ENCODE data around the gene OGDH.

Gene OGDH

DNA sequence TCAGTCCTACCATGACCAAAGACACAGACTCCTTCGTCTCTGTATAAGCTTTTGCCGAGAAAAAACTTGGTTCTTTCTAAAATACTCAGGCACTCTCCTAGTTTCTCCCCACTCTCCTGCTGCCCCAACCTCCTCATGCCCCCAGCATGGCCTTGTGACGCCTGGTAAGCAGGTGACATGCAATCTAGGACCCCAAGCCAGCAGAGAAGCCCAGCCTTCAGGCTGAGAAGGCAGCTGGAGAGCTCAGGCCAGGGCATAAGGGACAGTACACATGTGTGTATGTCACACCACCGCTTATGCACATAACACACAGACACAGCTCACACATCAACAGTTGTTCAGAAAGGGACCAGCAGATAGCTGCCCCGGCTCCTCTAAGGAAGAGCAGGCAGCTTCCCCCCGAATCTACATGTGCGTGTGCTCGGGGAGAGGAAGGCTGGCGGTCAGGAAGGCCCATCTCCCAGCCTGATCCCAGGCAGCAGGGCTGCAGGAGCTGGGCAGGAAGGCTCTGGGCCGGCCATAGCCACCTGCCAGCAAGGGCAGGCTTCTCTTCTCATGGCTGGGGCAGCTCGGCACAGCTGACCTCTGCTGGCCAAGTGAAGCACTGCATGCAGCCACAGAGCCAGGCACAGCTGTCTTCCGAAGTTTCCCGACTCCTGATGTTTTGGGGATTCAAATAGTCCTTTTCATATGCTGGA lies 41.2 kb upstream of the OGDH start:
- H3K27ac ChIP-seq (ENCODE audit: extremely low read depth, low read depth, low read length): no peak overlapping the region
- peaks cover 11 to 67% of the 10 kb centered on the region in 2 experiments; a peak in 2 of 3 replicates for H3K36me3 ChIP-seq (ENCODE audit: control insufficient read depth in 2 of 2, insufficient read depth in 1 of 2, low read length in 2 of 2)
- ChIA-PET CTCF (interaction anchor here (0.6 to 2.1 kb wide), 26 partner anchors 9 to 545 kb away, joined by 3 to 17 read pairs (median 4); partner anchors contain the start of genes DBNL, DDX56, H2AZ2 and NUDCD3), POLR2A (interaction anchor here (0.6 to 2.6 kb wide), 11 partner anchors 8 to 836 kb away, joined by 3 to 34 read pairs (median 4); partner anchors contain the start of genes COA1, DDX56, NUDCD3 and TMED4)
- H3K4me1 ChIP-seq (ENCODE audit: control insufficient read depth, insufficient read depth, low read length): no peaks in the 10 kb centered on the region; the same call in 1 of the 2 replicates
- H3K9me3 ChIP-seq (ENCODE audit: control insufficient read depth, insufficient read depth, low read depth, low read length): no peaks in the 10 kb centered on the region
- H3K4me3 ChIP-seq (ENCODE audit: low read depth, low read length): no peak overlapping the region
- TF ChIP-seq SALL2 (tag by site-specific recombination; IDR thresholded peaks at IDR 0.05; ENCODE audit: borderline replicate concordance): no peak
- no peak for TF ChIP-seq ZFP69B (tag by site-specific recombination; IDR thresholded peaks at IDR 0.05)
- no peak for TF ChIP-seq KLF9 (tag by site-specific recombination; IDR thresholded peaks at IDR 0.05; ENCODE audit: low read depth)
- TF ChIP-seq ZNF132 (tag by site-specific recombination; IDR thresholded peaks at IDR 0.05; ENCODE audit: borderline replicate concordance): no peak
- TF ChIP-seq, protein P1, sequence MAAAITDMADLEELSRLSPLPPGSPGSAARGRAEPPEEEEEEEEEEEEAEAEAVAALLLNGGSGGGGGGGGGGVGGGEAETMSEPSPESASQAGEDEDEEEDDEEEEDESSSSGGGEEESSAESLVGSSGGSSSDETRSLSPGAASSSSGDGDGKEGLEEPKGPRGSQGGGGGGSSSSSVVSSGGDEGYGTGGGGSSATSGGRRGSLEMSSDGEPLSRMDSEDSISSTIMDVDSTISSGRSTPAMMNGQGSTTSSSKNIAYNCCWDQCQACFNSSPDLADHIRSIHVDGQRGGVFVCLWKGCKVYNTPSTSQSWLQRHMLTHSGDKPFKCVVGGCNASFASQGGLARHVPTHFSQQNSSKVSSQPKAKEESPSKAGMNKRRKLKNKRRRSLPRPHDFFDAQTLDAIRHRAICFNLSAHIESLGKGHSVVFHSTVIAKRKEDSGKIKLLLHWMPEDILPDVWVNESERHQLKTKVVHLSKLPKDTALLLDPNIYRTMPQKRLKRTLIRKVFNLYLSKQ (tag by site-specific recombination; IDR thresholded peaks at IDR 0.05; ENCODE audit: borderline replicate concordance): no peak
- no peak for TF ChIP-seq GLI4 (tag by site-specific recombination; IDR thresholded peaks at IDR 0.05)
- 0 out of 2 replicates have a peak, but pooled peaks have one; percentile 15 for TF ChIP-seq SCRT1 (tag by site-specific recombination; IDR thresholded peaks at IDR 0.05; ENCODE audit: borderline replicate concordance)
- TF ChIP-seq ZBTB20 (tag by site-specific recombination; IDR thresholded peaks at IDR 0.05): no peak
- no peak for TF ChIP-seq ZSCAN23 (tag by site-specific recombination; IDR thresholded peaks at IDR 0.05)
- TF ChIP-seq ZNF600 (tag by site-specific recombination; IDR thresholded peaks at IDR 0.05): peak; percentile 31; the same call in 1 of the 2 replicates
- no peak for TF ChIP-seq ZFHX2 (tag by site-specific recombination; conservative IDR thresholded peaks at IDR 0.05)
- TF ChIP-seq, protein P2, sequence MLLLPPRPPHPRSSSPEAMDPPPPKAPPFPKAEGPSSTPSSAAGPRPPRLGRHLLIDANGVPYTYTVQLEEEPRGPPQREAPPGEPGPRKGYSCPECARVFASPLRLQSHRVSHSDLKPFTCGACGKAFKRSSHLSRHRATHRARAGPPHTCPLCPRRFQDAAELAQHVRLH (tag by site-specific recombination; IDR thresholded peaks at IDR 0.05): no peak
- TF ChIP-seq MZF1 (tag by site-specific recombination; IDR thresholded peaks at IDR 0.05; ENCODE audit: borderline replicate concordance): no peak
- no peak for TF ChIP-seq ZNF837 (tag by site-specific recombination; IDR thresholded peaks at IDR 0.05)
- TF ChIP-seq ZNF423 (tag by site-specific recombination; IDR thresholded peaks at IDR 0.05): no peak
- no peak for TF ChIP-seq ZNF521 (tag by site-specific recombination; IDR thresholded peaks at IDR 0.05)
- TF ChIP-seq ZNF768 (tag by site-specific recombination; IDR thresholded peaks at IDR 0.05): no peak
- TF ChIP-seq, protein P3, sequence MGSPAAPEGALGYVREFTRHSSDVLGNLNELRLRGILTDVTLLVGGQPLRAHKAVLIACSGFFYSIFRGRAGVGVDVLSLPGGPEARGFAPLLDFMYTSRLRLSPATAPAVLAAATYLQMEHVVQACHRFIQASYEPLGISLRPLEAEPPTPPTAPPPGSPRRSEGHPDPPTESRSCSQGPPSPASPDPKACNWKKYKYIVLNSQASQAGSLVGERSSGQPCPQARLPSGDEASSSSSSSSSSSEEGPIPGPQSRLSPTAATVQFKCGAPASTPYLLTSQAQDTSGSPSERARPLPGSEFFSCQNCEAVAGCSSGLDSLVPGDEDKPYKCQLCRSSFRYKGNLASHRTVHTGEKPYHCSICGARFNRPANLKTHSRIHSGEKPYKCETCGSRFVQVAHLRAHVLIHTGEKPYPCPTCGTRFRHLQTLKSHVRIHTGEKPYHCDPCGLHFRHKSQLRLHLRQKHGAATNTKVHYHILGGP (tag by site-specific recombination; IDR thresholded peaks at IDR 0.05): no peak
- TF ChIP-seq TRIM28 (IDR thresholded peaks at IDR 0.05; ENCODE audit: borderline replicate concordance, low read length): no peak
- TF ChIP-seq, protein P4, sequence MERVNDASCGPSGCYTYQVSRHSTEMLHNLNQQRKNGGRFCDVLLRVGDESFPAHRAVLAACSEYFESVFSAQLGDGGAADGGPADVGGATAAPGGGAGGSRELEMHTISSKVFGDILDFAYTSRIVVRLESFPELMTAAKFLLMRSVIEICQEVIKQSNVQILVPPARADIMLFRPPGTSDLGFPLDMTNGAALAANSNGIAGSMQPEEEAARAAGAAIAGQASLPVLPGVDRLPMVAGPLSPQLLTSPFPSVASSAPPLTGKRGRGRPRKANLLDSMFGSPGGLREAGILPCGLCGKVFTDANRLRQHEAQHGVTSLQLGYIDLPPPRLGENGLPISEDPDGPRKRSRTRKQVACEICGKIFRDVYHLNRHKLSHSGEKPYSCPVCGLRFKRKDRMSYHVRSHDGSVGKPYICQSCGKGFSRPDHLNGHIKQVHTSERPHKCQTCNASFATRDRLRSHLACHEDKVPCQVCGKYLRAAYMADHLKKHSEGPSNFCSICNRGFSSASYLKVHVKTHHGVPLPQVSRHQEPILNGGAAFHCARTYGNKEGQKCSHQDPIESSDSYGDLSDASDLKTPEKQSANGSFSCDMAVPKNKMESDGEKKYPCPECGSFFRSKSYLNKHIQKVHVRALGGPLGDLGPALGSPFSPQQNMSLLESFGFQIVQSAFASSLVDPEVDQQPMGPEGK (tag by site-specific recombination; IDR thresholded peaks at IDR 0.05): no peak
- TF ChIP-seq, protein P5, sequence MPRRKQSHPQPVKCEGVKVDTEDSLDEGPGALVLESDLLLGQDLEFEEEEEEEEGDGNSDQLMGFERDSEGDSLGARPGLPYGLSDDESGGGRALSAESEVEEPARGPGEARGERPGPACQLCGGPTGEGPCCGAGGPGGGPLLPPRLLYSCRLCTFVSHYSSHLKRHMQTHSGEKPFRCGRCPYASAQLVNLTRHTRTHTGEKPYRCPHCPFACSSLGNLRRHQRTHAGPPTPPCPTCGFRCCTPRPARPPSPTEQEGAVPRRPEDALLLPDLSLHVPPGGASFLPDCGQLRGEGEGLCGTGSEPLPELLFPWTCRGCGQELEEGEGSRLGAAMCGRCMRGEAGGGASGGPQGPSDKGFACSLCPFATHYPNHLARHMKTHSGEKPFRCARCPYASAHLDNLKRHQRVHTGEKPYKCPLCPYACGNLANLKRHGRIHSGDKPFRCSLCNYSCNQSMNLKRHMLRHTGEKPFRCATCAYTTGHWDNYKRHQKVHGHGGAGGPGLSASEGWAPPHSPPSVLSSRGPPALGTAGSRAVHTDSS (tag by site-specific recombination; IDR thresholded peaks at IDR 0.05): no peak
- no peak for TF ChIP-seq ZNF558 (tag by site-specific recombination; IDR thresholded peaks at IDR 0.05)
- no peak for TF ChIP-seq ZNF266 (tag by site-specific recombination; IDR thresholded peaks at IDR 0.05; ENCODE audit: low read depth)
- TF ChIP-seq IKZF3 (tag by site-specific recombination; IDR thresholded peaks at IDR 0.05): peak; percentile 21; the same call in 1 of the 2 replicates
- no peak for TF ChIP-seq ZNF785 (tag by site-specific recombination; IDR thresholded peaks at IDR 0.05)
- TF ChIP-seq ZNF112 (tag by site-specific recombination; IDR thresholded peaks at IDR 0.05): no peak
- TF ChIP-seq, protein P6, sequence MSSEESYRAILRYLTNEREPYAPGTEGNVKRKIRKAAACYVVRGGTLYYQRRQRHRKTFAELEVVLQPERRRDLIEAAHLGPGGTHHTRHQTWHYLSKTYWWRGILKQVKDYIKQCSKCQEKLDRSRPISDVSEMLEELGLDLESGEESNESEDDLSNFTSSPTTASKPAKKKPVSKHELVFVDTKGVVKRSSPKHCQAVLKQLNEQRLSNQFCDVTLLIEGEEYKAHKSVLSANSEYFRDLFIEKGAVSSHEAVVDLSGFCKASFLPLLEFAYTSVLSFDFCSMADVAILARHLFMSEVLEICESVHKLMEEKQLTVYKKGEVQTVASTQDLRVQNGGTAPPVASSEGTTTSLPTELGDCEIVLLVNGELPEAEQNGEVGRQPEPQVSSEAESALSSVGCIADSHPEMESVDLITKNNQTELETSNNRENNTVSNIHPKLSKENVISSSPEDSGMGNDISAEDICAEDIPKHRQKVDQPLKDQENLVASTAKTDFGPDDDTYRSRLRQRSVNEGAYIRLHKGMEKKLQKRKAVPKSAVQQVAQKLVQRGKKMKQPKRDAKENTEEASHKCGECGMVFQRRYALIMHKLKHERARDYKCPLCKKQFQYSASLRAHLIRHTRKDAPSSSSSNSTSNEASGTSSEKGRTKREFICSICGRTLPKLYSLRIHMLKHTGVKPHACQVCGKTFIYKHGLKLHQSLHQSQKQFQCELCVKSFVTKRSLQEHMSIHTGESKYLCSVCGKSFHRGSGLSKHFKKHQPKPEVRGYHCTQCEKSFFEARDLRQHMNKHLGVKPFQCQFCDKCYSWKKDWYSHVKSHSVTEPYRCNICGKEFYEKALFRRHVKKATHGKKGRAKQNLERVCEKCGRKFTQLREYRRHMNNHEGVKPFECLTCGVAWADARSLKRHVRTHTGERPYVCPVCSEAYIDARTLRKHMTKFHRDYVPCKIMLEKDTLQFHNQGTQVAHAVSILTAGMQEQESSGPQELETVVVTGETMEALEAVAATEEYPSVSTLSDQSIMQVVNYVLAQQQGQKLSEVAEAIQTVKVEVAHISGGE (tag by site-specific recombination; conservative IDR thresholded peaks at IDR 0.05; ENCODE audit: low read depth): no peak
- TF ChIP-seq ZNF211 (tag by site-specific recombination; IDR thresholded peaks at IDR 0.05; ENCODE audit: low read depth): no peak
